ENCODE results near the gene IL17B.

IL17B gene

DNA sequence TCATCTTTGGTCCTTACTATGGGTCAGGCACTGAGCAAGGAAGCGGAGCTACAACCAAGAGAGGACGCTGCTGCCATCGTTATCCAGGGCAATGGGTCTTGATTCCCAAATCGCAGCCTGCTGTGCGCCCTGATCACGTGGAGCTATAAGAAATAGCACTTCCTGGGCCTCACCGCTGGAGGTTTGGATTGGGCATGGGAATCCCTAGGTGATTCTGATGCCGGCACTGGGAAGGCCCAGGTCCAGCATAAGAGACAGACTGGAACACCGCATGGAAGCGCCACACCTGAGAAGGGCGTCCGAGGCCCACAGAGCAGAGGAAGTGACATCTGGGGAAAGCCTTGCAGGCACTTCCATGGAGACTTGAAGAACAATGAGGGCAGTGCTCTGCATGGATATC lies 3.0 kb downstream of the IL17B start:
- no peak overlapping the region for H3K23ac ChIP-seq (ENCODE audit: low read depth, low read length, poor library complexity)
- H2AK5ac ChIP-seq (ENCODE audit: low read depth, low read length), result no peak overlapping the region
- H3K14ac ChIP-seq (ENCODE audit: low read length), result no peak overlapping the region
- peak overlapping the region; percentile 28 for H4K91ac ChIP-seq (ENCODE audit: low read depth, low read length, poor library complexity)
- no peak overlapping the region for H2AFZ ChIP-seq (ENCODE audit: low read length)
- no peak overlapping the region for H2BK5ac ChIP-seq (ENCODE audit: low read length)
- no peak for DNase-seq (ENCODE audit: low spot score)
- no peak overlapping the region for H3K27ac ChIP-seq (replicated peaks; ENCODE audit: low read length)
- H3K27me3 ChIP-seq (ENCODE audit: control insufficient read depth in 3 of 3, insufficient read depth in 3 of 3, low read depth in 1 of 3, low read length in 3 of 3), result no peaks in the 10 kb centered on the region
- no peak overlapping the region for H3K9ac ChIP-seq (ENCODE audit: low read depth, low read length, poor library complexity)
- no peak overlapping the region for H3K4ac ChIP-seq (ENCODE audit: low read length)
- no peak overlapping the region for H3K18ac ChIP-seq (ENCODE audit: low read length)
- no peak overlapping the region for H3K4me3 ChIP-seq (ENCODE audit: low read length in 2 of 2)
- whole genome bisulfite sequencing, 2 donors (ENCODE audit: extremely low coverage in 2 of 2, insufficient read length in 2 of 2, insufficient replicate concordance in 1 of 2), result no CpG with 5 or more reads among the region's 12 CpGs
- peak overlapping the region; percentile 31 for H2BK15ac ChIP-seq (ENCODE audit: low read length)
- no peak overlapping the region for H4K8ac ChIP-seq (ENCODE audit: low read depth, low read length)
- peaks cover 0 to 2% of the 10 kb centered on the region in 2 donors for H3K36me3 ChIP-seq (replicated peaks in 1 of 2; ENCODE audit: control insufficient read depth in 2 of 2, insufficient read depth in 2 of 2, low read length in 2 of 2)
- no peaks in the 10 kb centered on the region for H3K79me1 ChIP-seq (ENCODE audit: low read depth, low read length)
- H3K4me2 ChIP-seq (ENCODE audit: insufficient read depth, low read length, poor library complexity, severe bottlenecking), result no peak overlapping the region
- H3K9me3 ChIP-seq (replicated peaks in 1 of 2; ENCODE audit: control insufficient read depth in 2 of 2, insufficient read depth in 1 of 2, low read depth in 1 of 2, low read length in 2 of 2), result no peaks in the 10 kb centered on the region
- peaks cover under 1 to 10% of the 10 kb centered on the region in 2 donors for H3K4me1 ChIP-seq (ENCODE audit: control insufficient read depth in 2 of 2, insufficient read depth in 1 of 2, low read depth in 1 of 2, low read length in 2 of 2)
- no peak overlapping the region for H2BK12ac ChIP-seq (ENCODE audit: low read length)
- no peak overlapping the region for H2BK120ac ChIP-seq (ENCODE audit: low read depth, low read length)

DNA sequence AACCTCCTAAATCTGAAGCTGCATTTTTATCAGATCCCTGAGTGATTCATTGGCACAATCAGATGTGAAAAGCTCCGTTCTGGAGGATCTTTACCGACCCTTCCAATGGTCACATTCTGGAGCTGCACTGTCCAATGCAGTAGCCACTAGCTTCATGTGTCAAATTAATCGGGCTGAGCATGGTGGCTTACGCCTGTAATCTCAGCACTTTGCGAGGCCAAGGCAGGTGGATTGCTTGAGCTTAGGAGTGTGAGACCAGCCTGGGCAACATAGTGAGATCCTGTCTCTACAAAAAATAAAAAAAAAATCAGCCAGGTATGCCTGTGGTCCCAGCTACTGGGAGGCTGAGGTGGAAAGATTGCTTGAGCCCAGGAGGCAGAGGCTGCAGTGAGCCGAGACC lies 3.7 kb downstream of the IL17B start:
- no peak overlapping the region for H3K27ac ChIP-seq (replicated peaks; ENCODE audit: low read length)
- no peak overlapping the region for H3K4ac ChIP-seq (ENCODE audit: low read length)
- DNase-seq (ENCODE audit: low spot score), result no peak
- H4K8ac ChIP-seq (ENCODE audit: low read depth, low read length), result no peak overlapping the region
- H3K4me2 ChIP-seq (ENCODE audit: insufficient read depth, low read length, poor library complexity, severe bottlenecking), result no peak overlapping the region
- no peaks in the 10 kb centered on the region for H3K79me1 ChIP-seq (ENCODE audit: low read depth, low read length)
- H2BK120ac ChIP-seq (ENCODE audit: low read depth, low read length), result no peak overlapping the region
- no peak overlapping the region for H2AFZ ChIP-seq (ENCODE audit: low read length)
- peaks cover 0 to 4% of the 10 kb centered on the region in 2 donors for H3K4me1 ChIP-seq (ENCODE audit: control insufficient read depth in 2 of 2, insufficient read depth in 1 of 2, low read depth in 1 of 2, low read length in 2 of 2)
- H3K14ac ChIP-seq (ENCODE audit: low read length), result no peak overlapping the region
- no CpG with 5 or more reads among the region's 6 CpGs for WGBS, 2 donors (ENCODE audit: extremely low coverage in 2 of 2, insufficient read length in 2 of 2, insufficient replicate concordance in 1 of 2)
- H3K9ac ChIP-seq (ENCODE audit: low read depth, low read length, poor library complexity), result no peak overlapping the region
- no peak overlapping the region for H2AK5ac ChIP-seq (ENCODE audit: low read depth, low read length)
- H3K36me3 ChIP-seq (replicated peaks in 1 of 2; ENCODE audit: control insufficient read depth in 2 of 2, insufficient read depth in 2 of 2, low read length in 2 of 2), result peaks cover 0 to 2% of the 10 kb centered on the region in 2 donors
- H2BK5ac ChIP-seq (ENCODE audit: low read length), result no peak overlapping the region
- H3K18ac ChIP-seq (ENCODE audit: low read length), result no peak overlapping the region
- H4K91ac ChIP-seq (ENCODE audit: low read depth, low read length, poor library complexity), result no peak overlapping the region
- H3K9me3 ChIP-seq (replicated peaks in 1 of 2; ENCODE audit: control insufficient read depth in 2 of 2, insufficient read depth in 1 of 2, low read depth in 1 of 2, low read length in 2 of 2), result no peaks in the 10 kb centered on the region
- no peak overlapping the region for H3K23ac ChIP-seq (ENCODE audit: low read depth, low read length, poor library complexity)
- no peak overlapping the region for H3K4me3 ChIP-seq (ENCODE audit: low read length in 2 of 2)
- H2BK12ac ChIP-seq (ENCODE audit: low read length), result no peak overlapping the region
- no peaks in the 10 kb centered on the region for H3K27me3 ChIP-seq (ENCODE audit: control insufficient read depth in 3 of 3, insufficient read depth in 3 of 3, low read depth in 1 of 3, low read length in 3 of 3)
- H2BK15ac ChIP-seq (ENCODE audit: low read length), result no peak overlapping the region

- Histone ChIP-seq H3K27me3 (ENCODE audit: control insufficient read depth in 3 of 3, insufficient read depth in 3 of 3, low read depth in 1 of 3, low read length in 3 of 3) (no peaks in the 10 kb centered on the region), H3K9ac (ENCODE audit: low read depth, low read length, poor library complexity) (no peak overlapping the region), H3K4ac (ENCODE audit: low read length) (no peak overlapping the region), H3K14ac (ENCODE audit: low read length) (no peak overlapping the region), H2BK120ac (ENCODE audit: low read depth, low read length) (no peak overlapping the region), H3K4me2 (ENCODE audit: insufficient read depth, low read length, poor library complexity, severe bottlenecking) (no peak overlapping the region), H3K36me3 (replicated peaks in 1 of 2; ENCODE audit: control insufficient read depth in 2 of 2, insufficient read depth in 2 of 2, low read length in 2 of 2) (peaks cover 0 to 2% of the 10 kb centered on the region in 2 donors), H3K4me3 (ENCODE audit: low read length in 2 of 2) (no peak overlapping the region), H4K91ac (ENCODE audit: low read depth, low read length, poor library complexity) (no peak overlapping the region), H3K9me3 (replicated peaks in 1 of 2; ENCODE audit: control insufficient read depth in 2 of 2, insufficient read depth in 1 of 2, low read depth in 1 of 2, low read length in 2 of 2) (no peaks in the 10 kb centered on the region), H3K4me1 (ENCODE audit: control insufficient read depth in 2 of 2, insufficient read depth in 1 of 2, low read depth in 1 of 2, low read length in 2 of 2) (peaks cover 0 to 3% of the 10 kb centered on the region in 2 donors), H3K27ac (replicated peaks; ENCODE audit: low read length) (no peak overlapping the region), H4K8ac (ENCODE audit: low read depth, low read length) (no peak overlapping the region), H2BK15ac (ENCODE audit: low read length) (no peak overlapping the region), H2BK5ac (ENCODE audit: low read length) (no peak overlapping the region), H3K23ac (ENCODE audit: low read depth, low read length, poor library complexity) (no peak overlapping the region), H2AK5ac (ENCODE audit: low read depth, low read length) (no peak overlapping the region), H2AFZ (ENCODE audit: low read length) (no peak overlapping the region), H2BK12ac (ENCODE audit: low read length) (no peak overlapping the region), H3K18ac (ENCODE audit: low read length) (no peak overlapping the region), H3K79me1 (ENCODE audit: low read depth, low read length) (no peaks in the 10 kb centered on the region)
- no CpG with 5 or more reads among the region's 3 CpGs for WGBS, 2 donors (ENCODE audit: extremely low coverage in 2 of 2, insufficient read length in 2 of 2, insufficient replicate concordance in 1 of 2)
- DNase-seq (ENCODE audit: low spot score), result no peak
Observed at GRCh38 chr5:149374801-149375200, 4.3 kb downstream of the IL17B start.

- Histone ChIP-seq H4K91ac (ENCODE audit: low read depth, low read length, poor library complexity) (peak overlapping the region; percentile 22), H3K79me1 (ENCODE audit: low read depth, low read length) (no peaks in the 10 kb centered on the region), H3K4ac (ENCODE audit: low read length) (no peak overlapping the region), H2BK5ac (ENCODE audit: low read length) (no peak overlapping the region), H3K4me3 (ENCODE audit: low read length in 2 of 2) (no peak overlapping the region), H3K9ac (ENCODE audit: low read depth, low read length, poor library complexity) (peak overlapping the region; percentile 45), H3K4me1 (ENCODE audit: control insufficient read depth in 2 of 2, insufficient read depth in 1 of 2, low read depth in 1 of 2, low read length in 2 of 2) (peaks cover 0 to 3% of the 10 kb centered on the region in 2 donors), H3K4me2 (ENCODE audit: insufficient read depth, low read length, poor library complexity, severe bottlenecking) (no peak overlapping the region), H3K18ac (ENCODE audit: low read length) (peak overlapping the region; percentile 65), H2BK120ac (ENCODE audit: low read depth, low read length) (no peak overlapping the region), H2BK12ac (ENCODE audit: low read length) (peak overlapping the region; percentile 97), H3K36me3 (replicated peaks in 1 of 2; ENCODE audit: control insufficient read depth in 2 of 2, insufficient read depth in 2 of 2, low read length in 2 of 2) (peaks cover 0 to 2% of the 10 kb centered on the region in 2 donors), H4K8ac (ENCODE audit: low read depth, low read length) (no peak overlapping the region), H2AFZ (ENCODE audit: low read length) (no peak overlapping the region), H2BK15ac (ENCODE audit: low read length) (no peak overlapping the region), H3K9me3 (replicated peaks in 1 of 2; ENCODE audit: control insufficient read depth in 2 of 2, insufficient read depth in 1 of 2, low read depth in 1 of 2, low read length in 2 of 2) (no peaks in the 10 kb centered on the region), H3K14ac (ENCODE audit: low read length) (no peak overlapping the region), H3K27ac (replicated peaks; ENCODE audit: low read length) (no peak overlapping the region), H3K23ac (ENCODE audit: low read depth, low read length, poor library complexity) (peak overlapping the region; percentile 82), H3K27me3 (ENCODE audit: control insufficient read depth in 3 of 3, insufficient read depth in 3 of 3, low read depth in 1 of 3, low read length in 3 of 3) (no peaks in the 10 kb centered on the region), H2AK5ac (ENCODE audit: low read depth, low read length) (peak overlapping the region; percentile 42)
- no CpG with 5 or more reads among the region's 20 CpGs for WGBS, 2 donors (ENCODE audit: extremely low coverage in 2 of 2, insufficient read length in 2 of 2, insufficient replicate concordance in 1 of 2)
- no peak for DNase-seq (ENCODE audit: low spot score)
Observed at GRCh38 chr5:149374303-149374702, 4.8 kb downstream of the IL17B start.
